ENCODE results near the gene FOXP1. TPM values are rescaled to one million over a fixed set of nuclear protein-coding genes. Genes with fewer than 3 reads are reported as not detected.
"Not testable (repeated sequence)": the region's sequence is repeated elsewhere in the genome, so short reads cannot be mapped to it uniquely, and the experiment has no call there.

Gene FOXP1
- total RNA-seq, 1 donor from 2014 or later: 70.2 TPM

DNA sequence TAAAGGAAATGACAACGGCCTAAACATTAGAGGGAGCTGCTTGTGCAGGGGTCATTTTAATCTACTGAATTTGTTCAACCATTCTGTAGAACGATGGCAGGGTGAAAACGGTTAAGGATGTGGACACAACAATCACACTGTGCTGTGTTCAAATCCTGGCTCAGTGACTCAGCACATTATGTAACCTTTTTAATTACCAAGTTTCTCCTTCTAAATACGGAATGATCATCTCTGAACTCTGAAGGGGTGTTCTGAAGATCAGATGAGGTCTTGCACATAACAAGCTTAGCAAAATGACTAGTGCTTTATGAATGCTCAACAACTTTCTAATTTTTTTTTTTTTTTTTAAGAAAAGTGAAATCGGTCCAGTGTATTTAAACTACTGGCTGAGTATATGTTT lies 592.8 kb downstream of the FOXP1 start:
- no peak for ATAC-seq

DNA sequence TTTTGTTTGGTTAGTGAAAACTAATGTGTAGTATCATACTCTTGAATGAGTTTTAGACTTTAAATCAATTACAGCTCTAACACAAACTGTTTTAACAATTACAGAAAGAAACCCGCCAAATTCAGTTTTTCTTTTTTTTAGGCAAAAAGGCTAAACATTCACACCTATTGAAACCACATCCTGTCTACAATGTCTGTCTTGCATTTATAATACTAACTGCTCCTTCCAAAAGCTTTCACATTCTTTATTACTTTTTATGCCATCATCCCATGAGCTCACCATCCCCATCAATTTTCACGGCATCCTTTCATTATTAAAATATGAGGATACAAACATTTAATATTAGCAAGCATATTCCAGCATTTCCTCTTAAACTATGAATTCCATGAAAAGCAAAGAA lies 593.3 kb downstream of the FOXP1 start:
- no peak for ATAC-seq

DNA sequence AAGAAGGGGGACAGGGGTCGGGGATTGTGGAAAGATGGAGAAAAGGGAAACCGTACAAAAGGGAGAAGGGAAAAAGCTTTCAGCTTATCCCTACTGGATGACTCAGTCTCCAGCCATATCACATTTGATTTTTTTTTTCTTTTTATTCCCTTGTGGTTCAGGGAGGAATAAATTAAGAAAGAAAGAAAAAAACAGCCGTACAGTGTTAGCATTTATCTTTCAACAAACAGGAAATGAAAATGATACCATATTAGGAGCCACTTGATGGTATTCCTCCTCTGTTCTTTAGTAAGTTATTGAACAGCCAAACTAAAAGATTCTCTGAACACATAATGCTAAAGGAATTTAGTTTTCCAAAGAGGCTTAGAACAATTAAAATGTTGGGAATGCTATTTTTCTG lies 594.4 kb downstream of the FOXP1 start:
- ATAC-seq: no peak

DNA sequence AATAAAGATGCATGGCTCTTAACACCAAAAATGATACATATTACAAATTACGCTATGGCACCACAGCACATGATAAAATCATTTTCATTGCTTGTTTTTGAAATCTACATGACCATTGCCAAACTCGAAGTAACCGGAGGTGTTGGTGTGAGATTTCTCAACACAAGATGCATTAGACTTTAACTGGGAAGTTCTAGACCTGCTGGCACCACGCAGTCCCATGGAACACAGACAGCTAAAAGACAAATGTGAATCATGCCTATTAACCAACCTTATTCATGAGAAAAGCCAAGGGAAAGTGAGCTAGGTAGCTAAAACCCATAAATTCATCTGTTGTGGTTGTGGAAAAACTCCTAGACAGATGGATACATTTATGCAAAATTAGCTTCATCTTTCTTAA lies 595.4 kb downstream of the FOXP1 start:
- no peak for ATAC-seq

DNA sequence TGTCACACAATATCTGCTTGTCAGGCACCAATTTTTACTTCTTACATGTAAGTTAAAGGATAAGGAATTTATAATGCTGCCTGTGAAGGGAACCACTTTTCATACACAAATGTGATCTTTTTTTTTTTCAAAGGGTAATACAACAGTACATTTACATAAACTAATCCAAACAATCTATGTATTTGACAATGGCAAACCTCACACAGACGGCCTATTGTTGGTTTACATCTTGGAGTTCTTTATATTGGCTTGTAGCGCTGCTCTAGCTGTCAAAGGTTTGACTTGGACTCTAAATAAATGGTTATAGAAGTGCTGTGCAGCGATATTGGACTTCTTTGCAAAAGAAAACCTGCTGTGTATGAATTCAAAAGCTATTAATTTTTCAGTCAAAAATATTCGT lies 598.0 kb downstream of the FOXP1 start:
- no peak for ATAC-seq

DNA sequence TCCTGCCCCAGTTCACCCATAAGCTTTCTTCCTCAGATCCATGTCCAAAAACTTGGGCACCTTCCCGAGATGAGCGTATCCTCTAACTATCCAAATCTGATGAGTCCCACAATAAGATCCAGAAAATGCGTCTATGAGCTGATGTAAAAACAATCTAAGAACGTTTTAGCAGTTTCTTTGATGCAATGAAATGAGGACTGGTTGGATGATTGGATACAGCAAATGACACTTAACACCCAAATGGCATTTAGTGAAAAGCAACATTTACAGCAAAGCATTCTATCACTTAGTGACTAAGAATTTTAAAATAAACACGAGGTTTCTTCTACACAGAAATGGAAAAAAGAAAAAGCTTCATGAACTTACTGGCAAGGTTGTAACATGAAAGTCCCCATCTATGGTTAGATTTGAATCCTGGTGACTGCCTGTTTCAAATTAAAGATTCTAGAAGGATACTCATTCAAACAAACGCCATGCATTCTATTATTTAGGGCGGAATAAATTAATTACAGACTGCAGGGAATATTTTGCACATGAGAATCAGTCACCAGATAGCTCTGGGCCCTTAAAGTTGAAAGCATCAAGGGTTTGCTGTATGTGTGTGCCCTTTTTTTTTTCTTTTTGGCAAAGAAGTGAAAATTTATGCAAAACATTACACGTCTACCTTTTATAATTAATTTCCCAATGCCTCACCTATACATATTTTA lies 598.6 kb downstream of the FOXP1 start:
- no peak for ATAC-seq

DNA sequence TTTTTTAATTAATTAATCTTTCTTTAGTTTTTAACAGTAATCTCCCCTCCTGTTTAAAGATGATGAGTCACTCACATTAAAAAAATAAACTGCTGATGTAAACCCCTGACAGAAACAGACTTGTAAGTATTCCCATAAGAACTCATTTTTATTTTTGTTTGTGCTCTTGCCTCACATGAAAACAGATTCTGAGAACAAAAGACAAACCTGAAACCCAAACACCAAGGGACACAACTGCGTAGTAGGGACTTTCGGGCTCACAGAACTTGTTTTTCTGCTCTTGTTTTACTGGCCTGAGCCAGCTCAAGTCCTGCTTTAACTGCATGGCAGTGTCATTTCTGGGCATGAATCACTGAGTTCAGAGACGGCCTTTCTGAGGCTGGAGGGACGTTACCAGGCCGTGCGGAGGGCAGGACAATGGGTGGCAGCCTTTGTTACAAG lies 600.8 kb downstream of the FOXP1 start:
- peak; percentile 98 for ATAC-seq

DNA sequence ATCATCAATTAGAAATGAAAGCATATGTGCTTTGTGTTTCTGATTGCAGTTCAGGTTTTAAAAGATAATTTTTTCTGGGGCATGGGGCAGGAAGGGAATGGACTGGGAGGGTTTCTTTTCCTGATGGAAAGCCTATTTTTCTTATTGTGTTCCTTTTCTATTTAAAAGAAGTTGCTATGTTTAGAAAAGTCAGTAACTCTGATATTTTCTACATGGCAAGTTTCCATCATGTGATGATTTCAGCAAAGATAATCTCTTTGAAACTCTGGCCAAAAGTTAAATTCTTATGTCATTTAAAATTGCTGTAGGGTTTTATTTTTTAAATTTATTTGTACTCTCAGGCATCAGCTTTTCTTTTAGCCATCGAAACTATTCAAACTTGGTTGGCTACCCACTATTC lies 601.2 kb downstream of the FOXP1 start:
- ATAC-seq: no peak

DNA sequence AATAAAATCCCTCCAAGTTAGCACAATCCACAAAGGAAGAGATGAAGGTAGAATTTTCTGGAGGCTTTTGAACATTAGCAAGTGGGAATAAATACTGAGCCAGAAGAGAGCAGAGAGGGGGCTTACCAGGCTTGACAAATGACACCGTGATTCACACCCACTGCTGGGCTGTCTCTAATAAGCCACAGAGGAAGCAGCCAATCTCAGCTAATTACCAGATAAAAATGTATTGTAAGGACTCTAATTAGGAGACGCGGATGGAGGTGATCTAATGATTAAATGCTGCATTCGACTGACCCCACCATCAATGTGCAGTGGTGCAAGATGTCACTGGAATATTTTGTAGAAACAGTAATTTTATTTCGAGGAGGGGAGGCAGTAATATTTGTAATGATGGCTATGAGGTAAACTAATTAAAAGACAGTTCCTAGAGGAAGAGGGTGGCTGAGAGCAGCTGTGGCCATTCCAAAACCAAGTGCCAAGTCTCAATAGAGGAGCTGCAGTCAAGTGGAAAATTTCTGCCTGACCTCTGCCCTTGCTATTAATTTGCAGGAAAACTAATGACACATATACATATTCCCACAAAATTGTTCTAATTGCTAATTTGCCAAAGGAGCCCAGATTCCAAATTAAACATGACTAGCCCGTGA lies 602.2 kb downstream of the FOXP1 start:
- no peak for ATAC-seq

DNA sequence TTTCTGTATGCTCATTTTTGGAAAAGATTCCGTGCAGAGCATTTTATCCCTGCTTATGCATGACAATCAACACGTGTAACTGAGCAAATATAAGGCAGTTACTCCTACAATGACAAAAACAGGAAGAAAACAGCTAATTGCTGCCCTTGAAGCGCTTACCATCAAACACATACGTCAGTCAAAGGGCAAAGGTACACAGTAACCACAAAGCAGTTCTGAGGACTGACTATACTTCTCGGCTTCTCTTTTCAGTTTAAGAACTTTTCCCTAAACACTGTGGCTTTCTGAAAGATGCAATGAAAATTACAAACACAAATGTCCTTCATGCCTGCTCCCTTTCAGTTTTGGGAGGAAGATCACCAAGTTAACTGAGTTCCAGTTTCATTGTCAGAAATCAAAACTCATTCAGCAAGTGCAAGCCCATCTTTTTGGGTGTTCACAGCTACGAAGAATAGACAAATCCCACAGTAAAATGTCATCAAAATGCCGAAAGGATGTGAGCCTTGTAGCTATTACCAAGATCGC lies 602.8 kb downstream of the FOXP1 start:
- ATAC-seq: no peak

DNA sequence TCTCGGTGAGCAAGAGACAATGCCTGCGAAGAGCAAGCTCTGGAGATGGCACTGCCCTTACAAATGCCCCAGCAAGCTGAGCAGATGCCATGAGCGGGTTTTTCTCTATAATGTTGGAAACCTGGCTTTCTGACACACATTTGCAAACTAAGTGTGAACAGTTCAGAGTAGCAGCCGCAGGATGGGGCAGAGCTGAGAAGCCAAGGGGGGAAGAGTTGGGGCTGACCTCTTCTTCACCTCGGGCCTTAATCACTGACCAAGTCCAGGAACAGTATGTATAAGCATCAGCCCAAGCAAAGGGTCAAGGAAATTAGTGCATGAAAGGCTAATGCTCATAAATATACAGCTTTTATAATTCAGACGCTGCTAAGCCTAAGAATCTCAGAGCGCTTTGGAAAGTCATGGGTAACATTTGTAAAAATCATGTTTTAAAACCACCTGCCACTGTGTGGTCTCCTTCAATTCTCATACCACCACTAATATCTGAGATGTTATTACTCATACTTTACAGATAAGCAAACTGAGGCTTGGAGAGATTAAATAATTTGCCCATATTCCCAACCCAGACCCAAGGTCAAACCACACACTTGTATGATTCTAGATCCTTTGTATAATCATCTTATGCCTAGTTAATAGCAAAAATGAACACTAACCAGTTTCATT lies 603.4 kb downstream of the FOXP1 start:
- no peak for ATAC-seq

DNA sequence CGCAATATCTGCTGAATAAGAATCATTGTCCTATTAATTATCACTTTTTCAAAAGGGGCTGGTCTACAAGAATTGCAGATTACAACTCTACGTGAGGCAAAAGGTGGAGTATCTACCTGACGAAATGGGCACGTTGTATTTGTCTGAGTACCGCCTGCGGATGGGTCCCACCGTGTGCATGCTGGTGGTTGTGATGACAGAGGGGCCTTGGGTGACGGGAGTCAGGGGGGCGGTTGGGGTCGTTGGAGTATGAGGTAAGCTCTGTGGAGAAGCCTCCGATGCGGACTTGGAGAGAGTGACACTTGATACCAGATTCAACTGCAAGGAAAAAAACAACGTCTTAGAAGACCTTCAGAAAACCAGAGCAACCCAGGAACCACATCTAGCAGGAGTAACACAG lies 605.8 kb downstream of the FOXP1 start:
- ATAC-seq: no peak

DNA sequence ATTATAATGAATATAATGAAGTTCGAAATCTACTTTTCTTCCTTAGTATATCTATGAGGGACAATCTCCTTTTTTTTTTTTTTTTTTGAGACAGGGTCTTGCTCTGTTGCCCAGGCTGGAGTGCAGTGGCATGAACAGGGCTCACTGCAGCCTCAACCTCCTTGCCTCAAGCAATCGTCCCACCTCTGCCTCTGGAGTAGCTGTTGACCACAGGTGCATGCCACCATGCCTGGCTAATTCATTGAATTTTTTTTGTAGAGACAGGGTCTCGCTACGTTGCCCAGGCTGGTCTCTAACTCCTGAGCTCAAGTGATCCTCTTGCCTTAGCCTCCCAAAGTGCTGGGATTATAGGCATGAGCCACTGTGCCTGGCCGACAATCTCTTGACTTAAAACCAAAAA lies 607.5 kb downstream of the FOXP1 start:
- ATAC-seq: not testable (repeated sequence)

DNA sequence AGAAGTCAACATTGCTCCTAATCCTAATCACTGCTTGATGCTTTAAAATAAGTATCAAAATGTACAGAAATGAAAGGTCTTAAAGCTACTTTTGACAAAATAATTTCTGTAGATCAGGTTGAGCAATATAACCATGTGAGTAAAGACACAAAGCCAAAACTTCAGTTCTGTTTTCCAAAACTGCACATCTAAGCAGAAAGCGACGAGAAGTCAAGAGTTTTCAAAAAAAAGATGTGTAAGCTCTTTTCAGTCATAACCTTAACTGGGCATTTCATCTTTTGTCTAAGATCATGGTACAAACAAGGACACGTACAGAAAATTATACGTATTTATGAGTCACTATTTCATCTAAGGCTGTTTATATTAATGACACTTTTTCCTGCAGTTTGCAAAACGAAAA lies 608.8 kb downstream of the FOXP1 start:
- no peak for ATAC-seq

DNA sequence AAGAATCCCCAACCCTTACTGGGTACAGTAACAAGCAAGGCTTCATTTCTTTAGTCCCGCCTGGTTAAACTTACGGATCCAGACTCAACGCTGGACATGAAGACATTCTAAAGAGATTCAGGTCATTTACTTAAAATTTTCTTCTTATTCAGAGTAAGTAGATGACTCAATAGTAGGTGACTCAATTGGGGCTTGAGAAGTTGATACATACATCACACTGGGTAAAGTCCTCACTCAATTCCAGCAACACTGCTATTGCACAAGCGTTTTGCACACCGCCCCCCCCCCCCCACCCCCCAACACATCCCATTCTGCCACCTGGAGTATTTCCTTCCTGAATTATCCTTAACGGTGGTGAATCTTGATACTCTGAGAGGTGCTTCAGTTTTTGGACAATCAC lies 610.0 kb downstream of the FOXP1 start:
- peak; percentile 57 for ATAC-seq

DNA sequence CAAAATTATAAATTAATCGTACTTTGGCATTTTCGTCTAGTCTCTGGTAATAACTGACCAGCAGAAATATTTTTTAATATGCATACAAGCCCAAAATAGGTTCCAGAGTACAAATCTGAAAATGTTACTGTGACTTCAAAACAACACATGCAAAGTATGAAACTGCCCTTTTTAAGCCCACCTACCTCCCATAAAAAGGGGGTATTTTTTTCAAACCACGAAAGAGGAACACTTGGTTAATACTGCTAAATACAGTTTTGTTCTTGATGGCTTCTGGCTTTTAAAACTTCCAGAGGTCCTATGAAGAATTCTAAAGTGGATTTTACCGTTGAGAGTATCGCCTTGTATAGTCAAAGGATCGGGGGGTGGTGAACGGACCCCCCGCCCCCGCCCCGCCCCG lies 610.7 kb downstream of the FOXP1 start:
- no peak for ATAC-seq

DNA sequence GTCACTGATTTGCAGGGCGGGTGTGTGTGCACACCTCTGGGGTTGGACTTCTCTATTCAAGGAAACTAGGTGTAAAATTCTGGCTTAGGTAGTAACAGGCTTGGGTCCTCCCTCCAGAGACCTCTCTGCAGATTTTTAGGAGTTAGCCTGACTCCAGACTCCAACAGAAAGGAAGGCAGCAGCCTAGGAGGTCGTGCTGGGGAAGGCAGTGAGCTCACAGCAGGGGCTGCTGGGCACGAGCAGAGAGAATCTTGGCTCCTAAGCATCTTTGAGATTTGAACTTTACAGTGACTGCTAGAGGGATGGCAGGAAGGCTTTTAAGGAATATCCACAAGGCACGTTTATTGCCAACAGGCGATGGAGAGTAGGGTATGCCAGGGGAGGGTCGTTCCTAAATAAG lies 612.6 kb downstream of the FOXP1 start:
- ATAC-seq: no peak

DNA sequence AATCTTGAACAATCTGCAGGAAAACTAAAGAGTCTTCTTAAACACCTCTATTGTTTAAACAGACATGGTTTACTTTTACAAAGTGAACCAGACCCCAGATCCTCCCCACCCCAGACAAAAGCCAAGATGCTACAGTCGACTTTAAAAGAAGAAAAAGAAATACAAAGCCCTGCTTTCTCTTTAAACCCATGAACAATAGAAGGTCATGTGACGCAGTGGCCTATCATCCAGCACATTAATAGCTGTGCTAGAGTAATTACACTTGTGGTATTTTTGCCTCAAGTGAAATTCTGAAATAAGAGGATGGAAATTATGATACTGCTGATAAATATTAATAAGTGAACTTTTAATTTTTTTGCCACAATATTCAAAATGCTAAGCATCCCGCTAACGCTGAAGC lies 613.4 kb downstream of the FOXP1 start:
- ATAC-seq: no peak

DNA sequence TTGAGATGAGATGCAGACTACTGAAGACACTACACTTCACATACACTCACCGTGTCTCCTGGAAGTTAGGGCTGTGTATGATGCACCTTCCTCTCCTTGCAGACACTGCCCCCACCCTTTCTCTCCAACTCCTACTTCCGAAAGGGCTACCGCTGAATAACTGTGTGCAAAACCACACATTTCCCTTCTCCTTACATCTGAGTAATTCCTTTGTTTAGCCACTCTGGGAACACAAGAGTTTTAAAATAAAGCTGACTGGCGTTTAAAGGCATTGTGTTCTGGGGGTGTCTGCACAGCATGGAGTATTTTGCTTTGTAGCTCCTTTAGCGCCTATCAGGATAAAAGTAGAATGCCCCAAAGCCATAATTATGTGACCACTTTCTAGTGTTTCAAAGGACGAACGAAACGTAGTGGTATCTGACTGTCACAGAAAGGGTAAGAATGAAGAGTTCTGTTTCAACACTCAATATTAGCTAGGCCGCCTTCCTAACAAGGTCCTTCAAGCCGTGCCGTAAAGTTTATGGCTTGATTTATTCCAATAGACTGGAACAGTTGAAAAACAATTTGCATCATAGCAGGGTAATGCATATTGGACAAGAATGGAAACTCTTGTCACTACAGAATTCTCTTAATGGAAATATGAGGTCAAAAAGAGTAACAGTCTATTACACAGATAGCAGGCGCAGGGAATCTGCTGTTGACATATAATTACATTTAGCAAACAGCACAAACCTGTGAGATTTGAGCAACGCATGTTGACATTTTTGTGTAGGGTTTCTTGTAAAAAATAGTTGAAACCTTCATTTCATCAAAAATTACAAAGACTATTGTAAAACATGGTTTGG lies 619.9 kb downstream of the FOXP1 start:
- ATAC-seq: no peak

DNA sequence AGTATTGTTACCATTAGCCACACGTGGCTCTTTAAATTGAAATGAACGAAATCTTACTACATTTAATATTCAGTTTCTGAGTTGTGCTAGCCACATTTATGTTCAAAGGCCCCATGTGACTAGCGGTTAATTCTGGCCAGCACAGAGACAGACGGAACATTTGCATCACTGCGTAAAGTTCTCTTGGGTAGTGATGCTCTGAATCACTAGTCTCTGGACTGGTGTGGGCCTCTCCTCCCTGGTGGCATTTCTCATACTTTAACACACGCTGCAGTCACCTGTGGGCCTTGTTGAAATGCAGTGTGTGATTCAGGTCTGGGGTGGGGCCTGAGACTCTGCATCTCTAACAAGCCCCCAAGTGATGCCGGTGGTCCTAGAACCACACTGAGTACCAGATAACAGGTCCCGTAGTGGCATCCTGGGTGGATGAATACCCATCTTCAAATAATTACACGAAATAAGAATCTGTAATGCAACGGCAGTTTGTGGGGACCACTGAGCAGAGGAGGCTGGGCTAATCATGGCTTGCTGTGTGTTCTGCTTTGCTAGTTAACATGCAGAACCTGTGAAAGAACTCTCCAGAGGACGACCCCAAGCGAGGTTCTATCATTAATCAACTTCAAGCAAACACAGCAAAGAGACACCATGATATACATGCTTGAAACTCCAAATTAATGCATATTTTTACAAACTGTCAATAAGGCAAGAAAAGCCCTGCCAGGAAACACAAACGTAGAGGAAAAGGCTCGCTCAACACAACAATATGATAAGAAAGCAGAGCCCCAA lies 623.8 kb downstream of the FOXP1 start:
- ATAC-seq: no peak

DNA sequence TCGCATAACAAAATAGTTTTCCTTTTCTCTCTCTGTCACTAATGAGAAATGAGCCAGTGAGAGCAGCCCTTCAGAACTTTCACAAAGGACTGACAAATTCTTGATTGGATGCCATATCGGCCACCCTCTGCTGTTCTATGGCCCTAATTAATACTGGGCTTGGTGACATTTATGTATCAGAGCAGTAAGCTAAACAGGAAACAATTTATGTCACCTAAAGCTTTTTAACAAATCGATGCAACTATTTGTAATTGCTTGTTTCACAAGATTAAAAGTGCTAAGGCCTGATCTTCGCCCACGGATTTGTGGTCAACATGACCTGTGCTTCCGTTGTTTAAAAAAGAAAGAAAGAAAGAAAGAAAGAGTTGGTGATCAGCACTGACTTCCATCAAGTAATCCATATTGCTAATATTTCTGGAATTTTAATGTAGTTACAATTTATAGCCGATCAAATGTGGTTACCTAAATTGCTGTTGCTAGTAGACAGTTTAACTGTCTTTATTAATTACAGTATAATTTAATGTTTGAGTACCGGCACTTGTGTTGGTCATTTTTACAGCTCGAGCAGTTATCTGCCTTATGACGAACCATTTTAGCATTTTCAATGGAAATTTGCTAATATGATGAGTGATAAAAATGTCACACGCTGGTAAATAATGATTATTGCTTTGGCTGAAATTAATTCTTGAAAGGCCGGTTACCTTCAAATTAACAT lies 631.3 kb downstream of the FOXP1 start:
- no peak for ATAC-seq

Data from esophagus mucosa (tissue), 1 donor.